Mucosa of rectum (tissue), 2 donors: ENCODE results near the gene KDM2B.

Experiments used
- H3K27ac ChIP-seq, 2 donors: one replicate each; pipeline ENCODE4 v1.7.0; 2013; ENCODE audit warnings: inconsistent platforms in 2 of 2, low read depth in 2 of 2, low read length in 2 of 2
- H3K27me3 ChIP-seq, 2 donors: one replicate each; pipeline ENCODE4 v1.7.0; 2013; ENCODE audit warnings: low read length in 2 of 2; ENCODE audit not compliant: control insufficient read depth in 2 of 2, insufficient read depth in 2 of 2
- H3K36me3 ChIP-seq, 2 donors: one replicate each; pipeline ENCODE4 v1.7.0; 2013; ENCODE audit warnings: low read length in 2 of 2; ENCODE audit not compliant: control insufficient read depth in 2 of 2, insufficient read depth in 2 of 2
- H3K4me1 ChIP-seq, 2 donors: one replicate each; pipeline ENCODE4 v1.7.0; 2013; ENCODE audit warnings: low read length in 2 of 2, mild to moderate bottlenecking in 1 of 2; ENCODE audit not compliant: control insufficient read depth in 2 of 2, insufficient read depth in 2 of 2
- H3K4me3 ChIP-seq, 2 donors: one replicate each; pipeline ENCODE4 v1.7.0; 2013; ENCODE audit warnings: low read length in 2 of 2
- H3K9ac ChIP-seq, 2 donors: one replicate each; pipeline ENCODE4 v1.7.0; 2013; ENCODE audit warnings: low read length in 2 of 2, low read depth in 1 of 2, mild to moderate bottlenecking in 1 of 2
- H3K9me3 ChIP-seq, 2 donors: one replicate each; pipeline ENCODE4 v1.7.0; 2013; ENCODE audit warnings: low read length in 2 of 2; ENCODE audit not compliant: control insufficient read depth in 2 of 2
- donor health status: healthy.
- donor health status: Normal muscosa, but diverticular disease.

The KDM2B gene

GRCh38 chr12:121580959-121581685 lies at the start of gene KDM2B:
TSS of gene KDM2B (minus strand) at chr12:121581023. CDS start at chr12:121580911, 112 bp downstream.
- no peaks in the 10 kb centered on the region for H3K27me3 ChIP-seq
- peak within 1 kb of the TSS; percentile 70 to 79 for H3K4me3 ChIP-seq
- peaks cover 22 to 25% of the 10 kb centered on the region in 2 donors for H3K4me1 ChIP-seq
- no peaks in the 10 kb centered on the region for H3K36me3 ChIP-seq
- H3K27ac ChIP-seq, result peak within 1 kb of the TSS; percentile 64 to 67
- H3K9me3 ChIP-seq, result no peaks in the 10 kb centered on the region
- peak within 1 kb of the TSS; percentile 77 for H3K9ac ChIP-seq

- H3K27me3 ChIP-seq, result no peaks in the 10 kb centered on the region
- H3K9ac ChIP-seq, result peak overlapping the region; percentile 52 to 87
- H3K9me3 ChIP-seq, result no peaks in the 10 kb centered on the region
- H3K27ac ChIP-seq, result peak overlapping the region in 1 of 2 donors; percentile 92
- peaks cover 25 to 29% of the 10 kb centered on the region in 2 donors for H3K4me1 ChIP-seq
- H3K4me3 ChIP-seq, result peak overlapping the region; percentile 0 to 89
- no peaks in the 10 kb centered on the region for H3K36me3 ChIP-seq
These were observed 47.7 kb upstream of the KDM2B start for GRCh38 chr12:121628536-121628935.

GRCh38 chr12:121628037-121628436 lies 47.2 kb upstream of the KDM2B start:
- peak overlapping the region; percentile 83 to 89 for H3K4me3 ChIP-seq
- H3K9ac ChIP-seq, result peak overlapping the region; percentile 52 to 87
- peaks cover 22 to 26% of the 10 kb centered on the region in 2 donors for H3K4me1 ChIP-seq
- no peaks in the 10 kb centered on the region for H3K36me3 ChIP-seq
- no peaks in the 10 kb centered on the region for H3K27me3 ChIP-seq
- H3K27ac ChIP-seq, result peak overlapping the region; percentile 24 to 92
- no peaks in the 10 kb centered on the region for H3K9me3 ChIP-seq

GRCh38 chr12:121626853-121627640 lies 46.2 kb upstream of the KDM2B start:
- Histone ChIP-seq H3K9ac (peak overlapping the region; percentile 73 to 87), H3K9me3 (no peaks in the 10 kb centered on the region), H3K4me1 (peaks cover 18 to 22% of the 10 kb centered on the region in 2 donors), H3K4me3 (peak overlapping the region; percentile 83 to 89), H3K36me3 (no peaks in the 10 kb centered on the region), H3K27ac (peak overlapping the region; percentile 92 to 94), H3K27me3 (no peaks in the 10 kb centered on the region)

- Histone ChIP-seq H3K9ac (peak within 1 kb of the TSS; percentile 79 to 87), H3K4me3 (peak within 1 kb of the TSS; percentile 83 to 89), H3K36me3 (no peaks in the 10 kb centered on the region), H3K4me1 (peaks cover 18 to 22% of the 10 kb centered on the region in 2 donors), H3K27ac (peak within 1 kb of the TSS; percentile 92 to 94), H3K9me3 (no peaks in the 10 kb centered on the region), H3K27me3 (no peaks in the 10 kb centered on the region)
These were observed 45.4 kb upstream of the KDM2B start, which contains the start of gene ORAI1 for GRCh38 chr12:121626087-121626852. TSS of gene ORAI1 (plus strand) at chr12:121626530.

GRCh38 chr12:121620333-121620891 lies 39.6 kb upstream of the KDM2B start:
- Histone ChIP-seq H3K4me1 (peaks cover 4% of the 10 kb centered on the region in 2 donors), H3K9me3 (no peaks in the 10 kb centered on the region), H3K9ac (no peak overlapping the region), H3K4me3 (no peak overlapping the region), H3K36me3 (no peaks in the 10 kb centered on the region), H3K27me3 (no peaks in the 10 kb centered on the region), H3K27ac (no peak overlapping the region)

GRCh38 chr12:121618659-121619233 lies 37.9 kb upstream of the KDM2B start:
- H3K9ac ChIP-seq, result no peak overlapping the region
- no peaks in the 10 kb centered on the region for H3K4me1 ChIP-seq
- H3K9me3 ChIP-seq, result no peaks in the 10 kb centered on the region
- H3K27me3 ChIP-seq, result no peaks in the 10 kb centered on the region
- no peak overlapping the region for H3K4me3 ChIP-seq
- no peaks in the 10 kb centered on the region for H3K36me3 ChIP-seq
- no peak overlapping the region for H3K27ac ChIP-seq

- no peaks in the 10 kb centered on the region for H3K27me3 ChIP-seq
- H3K4me1 ChIP-seq, result no peaks in the 10 kb centered on the region
- no peak overlapping the region for H3K27ac ChIP-seq
- H3K9me3 ChIP-seq, result no peaks in the 10 kb centered on the region
- H3K9ac ChIP-seq, result no peak overlapping the region
- H3K36me3 ChIP-seq, result no peaks in the 10 kb centered on the region
- H3K4me3 ChIP-seq, result no peak overlapping the region
These were observed 34.1 kb upstream of the KDM2B start for GRCh38 chr12:121614872-121615467.

- Histone ChIP-seq H3K4me1 (no peaks in the 10 kb centered on the region), H3K36me3 (no peaks in the 10 kb centered on the region), H3K27ac (no peak overlapping the region), H3K27me3 (no peaks in the 10 kb centered on the region), H3K4me3 (no peak overlapping the region), H3K9me3 (no peaks in the 10 kb centered on the region), H3K9ac (no peak overlapping the region)
These were observed 32.6 kb upstream of the KDM2B start for GRCh38 chr12:121613462-121613861.
